ENCODE data around the gene LRTM2.
A peak's percentile ranks its signal among the peaks of the same experiment; 100 is the strongest.

Gene LRTM2

GRCh38 chr12:1797991-1798640 lies 22.2 kb upstream of the LRTM2 start:
- DNase-seq: no peak

- DNase-seq: no peak
These were observed 21.7 kb upstream of the LRTM2 start for GRCh38 chr12:1798641-1799020.

GRCh38 chr12:1799051-1799881 lies 21.1 kb upstream of the LRTM2 start:
- DNase-seq: no peak

- DNase-seq: no peak
These were observed 20.4 kb upstream of the LRTM2 start for GRCh38 chr12:1799882-1800400.

- DNase-seq: peak; percentile 36 to 71
These were observed 19.7 kb upstream of the LRTM2 start for GRCh38 chr12:1800401-1801302.

- peak; percentile 13 to 71 for DNase-seq
These were observed 18.9 kb upstream of the LRTM2 start for GRCh38 chr12:1801303-1801975.

- no peak for DNase-seq
These were observed 16.6 kb upstream of the LRTM2 start for GRCh38 chr12:1803736-1804135.

- DNase-seq: peak; percentile 88 to 91
These were observed 15.6 kb upstream of the LRTM2 start for GRCh38 chr12:1804545-1805332.

GRCh38 chr12:1805441-1806081 lies 14.8 kb upstream of the LRTM2 start:
- DNase-seq: no peak

- no peak for DNase-seq
These were observed 13.9 kb upstream of the LRTM2 start for GRCh38 chr12:1806301-1807086.

GRCh38 chr12:1807087-1807860 lies 13.1 kb upstream of the LRTM2 start:
- peak in 1 of 2 donors; percentile 27 for DNase-seq

- DNase-seq: no peak
These were observed 12.1 kb upstream of the LRTM2 start for GRCh38 chr12:1808036-1808797.

- DNase-seq: peak; percentile 15 to 52
These were observed 11.4 kb upstream of the LRTM2 start for GRCh38 chr12:1808798-1809480.

- peak; percentile 4 to 34 for DNase-seq
These were observed 10.7 kb upstream of the LRTM2 start for GRCh38 chr12:1809591-1810190.

- DNase-seq: peak; percentile 4 to 33
These were observed 10.0 kb upstream of the LRTM2 start for GRCh38 chr12:1810201-1810930.

GRCh38 chr12:1810931-1811280 lies 9.5 kb upstream of the LRTM2 start:
- no peak for DNase-seq

Data from inflammatory macrophage (primary cell).